SK-N-SH treated with all-trans-retinoic acid at 6 μM for 48 hours (cell line): ENCODE measurements around the gene CD3G.

ENCODE experiments used
- ATAC-seq: fragments of 200-7000 bp; cut with Tn5 transposase; 3 replicates; pipeline ENCODE4 v1.9.1; 2020; ENCODE audit warnings: mild to moderate bottlenecking, moderate library complexity
- CREB5 ChIP-seq: fragments of 250-450 bp; sonication (Bioruptor Pico); IDR thresholded peaks from 2 replicates; pipeline ENCODE4 v1.5.1; 2020; ENCODE audit warnings: low read depth, mild to moderate bottlenecking, moderate library complexity
- CSDC2 ChIP-seq: fragments of 250-450 bp; sonication (Bioruptor Pico); IDR thresholded peaks from 2 replicates; pipeline ENCODE4 v1.5.0; 2020; ENCODE audit warnings: mild to moderate bottlenecking, moderate library complexity
- CSRNP3 ChIP-seq: fragments of 250-450 bp; sonication (Bioruptor Pico); IDR thresholded peaks from 2 replicates; pipeline ENCODE4 v1.5.1; 2021; ENCODE audit warnings: mild to moderate bottlenecking, moderate library complexity
- GLIS3 ChIP-seq: fragments of 250-450 bp; sonication (Bioruptor Pico); IDR thresholded peaks from 2 replicates; pipeline ENCODE4 v1.5.0; 2020; ENCODE audit warnings: mild to moderate bottlenecking, moderate library complexity
- ISL1 ChIP-seq: fragments of 250-450 bp; sonication (Bioruptor Pico); IDR thresholded peaks from 2 replicates; pipeline ENCODE4 v2.1.2; 2022; ENCODE audit warnings: mild to moderate bottlenecking, moderate library complexity
- OSR1 ChIP-seq: fragments of 250-450 bp; sonication (Bioruptor Pico); IDR thresholded peaks from 2 replicates; pipeline ENCODE4 v1.8.0; 2022; ENCODE audit warnings: moderate library complexity, mild to moderate bottlenecking, inconsistent platforms
- PPARA ChIP-seq: fragments of 250-450 bp; sonication (Bioruptor Pico); IDR thresholded peaks from 2 replicates; pipeline ENCODE4 v1.5.0; 2020; ENCODE audit warnings: mild to moderate bottlenecking, borderline replicate concordance
- SNAI2 ChIP-seq: fragments of 250-450 bp; sonication (Bioruptor Pico); IDR thresholded peaks from 2 replicates; pipeline ENCODE4 v1.5.0; 2020; ENCODE audit warnings: mild to moderate bottlenecking, moderate library complexity
- TCF4 ChIP-seq: fragments of 250-450 bp; sonication (Bioruptor Pico); IDR thresholded peaks from 2 replicates; pipeline ENCODE4 v1.8.0; 2021; ENCODE audit warnings: mild to moderate bottlenecking, moderate library complexity, borderline replicate concordance
- TOX ChIP-seq: fragments of 250-450 bp; sonication (Bioruptor Pico); IDR thresholded peaks from 2 replicates; pipeline ENCODE4 v1.8.0; 2021; ENCODE audit warnings: mild to moderate bottlenecking, moderate library complexity, borderline replicate concordance
- ZC3H10 ChIP-seq: fragments of 250-450 bp; sonication (Bioruptor Pico); IDR thresholded peaks from 2 replicates; pipeline ENCODE4 v1.5.1; 2021; ENCODE audit warnings: mild to moderate bottlenecking, moderate library complexity
- ZFP3 ChIP-seq: fragments of 250-450 bp; sonication (Bioruptor Pico); IDR thresholded peaks from 2 replicates; pipeline ENCODE4 v1.5.0; 2020; ENCODE audit warnings: mild to moderate bottlenecking, moderate library complexity
- ZFP30 ChIP-seq: fragments of 450-650 bp; formaldehyde crosslinking; IDR thresholded peaks from 2 replicates; pipeline ENCODE4 v1.5.0; 2022; ENCODE audit warnings: mild to moderate bottlenecking, moderate library complexity
- ZNF70 ChIP-seq: fragments of 450-650 bp; formaldehyde crosslinking; IDR thresholded peaks from 2 replicates; pipeline ENCODE4 v1.5.0; 2020; ENCODE audit warnings: mild to moderate bottlenecking, moderate library complexity
- ZNF8 ChIP-seq: fragments of 450-650 bp; formaldehyde crosslinking; IDR thresholded peaks from 2 replicates; pipeline ENCODE4 v1.5.0; 2020; ENCODE audit warnings: mild to moderate bottlenecking, moderate library complexity
- TF ChIP-seq, protein P1 (sequence below): fragments of 250-450 bp; sonication (Bioruptor Pico); IDR thresholded peaks from 2 replicates; pipeline ENCODE4 v1.5.0; 2020; ENCODE audit warnings: mild to moderate bottlenecking, moderate library complexity
- TF ChIP-seq, protein P2 (sequence below): fragments of 250-450 bp; sonication (Bioruptor Pico); IDR thresholded peaks from 2 replicates; pipeline ENCODE4 v1.8.0; 2020; ENCODE audit warnings: mild to moderate bottlenecking, moderate library complexity, borderline replicate concordance

The CD3G gene

GRCh38 chr11:118325283-118325682, 18.9 kb upstream of the CD3G start:
- TF ChIP-seq, protein P1, sequence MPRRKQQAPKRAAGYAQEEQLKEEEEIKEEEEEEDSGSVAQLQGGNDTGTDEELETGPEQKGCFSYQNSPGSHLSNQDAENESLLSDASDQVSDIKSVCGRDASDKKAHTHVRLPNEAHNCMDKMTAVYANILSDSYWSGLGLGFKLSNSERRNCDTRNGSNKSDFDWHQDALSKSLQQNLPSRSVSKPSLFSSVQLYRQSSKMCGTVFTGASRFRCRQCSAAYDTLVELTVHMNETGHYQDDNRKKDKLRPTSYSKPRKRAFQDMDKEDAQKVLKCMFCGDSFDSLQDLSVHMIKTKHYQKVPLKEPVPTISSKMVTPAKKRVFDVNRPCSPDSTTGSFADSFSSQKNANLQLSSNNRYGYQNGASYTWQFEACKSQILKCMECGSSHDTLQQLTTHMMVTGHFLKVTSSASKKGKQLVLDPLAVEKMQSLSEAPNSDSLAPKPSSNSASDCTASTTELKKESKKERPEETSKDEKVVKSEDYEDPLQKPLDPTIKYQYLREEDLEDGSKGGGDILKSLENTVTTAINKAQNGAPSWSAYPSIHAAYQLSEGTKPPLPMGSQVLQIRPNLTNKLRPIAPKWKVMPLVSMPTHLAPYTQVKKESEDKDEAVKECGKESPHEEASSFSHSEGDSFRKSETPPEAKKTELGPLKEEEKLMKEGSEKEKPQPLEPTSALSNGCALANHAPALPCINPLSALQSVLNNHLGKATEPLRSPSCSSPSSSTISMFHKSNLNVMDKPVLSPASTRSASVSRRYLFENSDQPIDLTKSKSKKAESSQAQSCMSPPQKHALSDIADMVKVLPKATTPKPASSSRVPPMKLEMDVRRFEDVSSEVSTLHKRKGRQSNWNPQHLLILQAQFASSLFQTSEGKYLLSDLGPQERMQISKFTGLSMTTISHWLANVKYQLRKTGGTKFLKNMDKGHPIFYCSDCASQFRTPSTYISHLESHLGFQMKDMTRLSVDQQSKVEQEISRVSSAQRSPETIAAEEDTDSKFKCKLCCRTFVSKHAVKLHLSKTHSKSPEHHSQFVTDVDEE (CRISPR knock-in tag) = no peak
- TF ChIP-seq OSR1 (CRISPR knock-in tag) (no peak), ZNF8 (CRISPR knock-in tag) (no peak), SNAI2 (CRISPR knock-in tag) (no peak), TOX (CRISPR knock-in tag) (no peak), ISL1 (CRISPR knock-in tag) (no peak), PPARA (no peak), TCF4 (CRISPR knock-in tag) (no peak), ZNF70 (CRISPR knock-in tag) (no peak)
- TF ChIP-seq, protein P2, sequence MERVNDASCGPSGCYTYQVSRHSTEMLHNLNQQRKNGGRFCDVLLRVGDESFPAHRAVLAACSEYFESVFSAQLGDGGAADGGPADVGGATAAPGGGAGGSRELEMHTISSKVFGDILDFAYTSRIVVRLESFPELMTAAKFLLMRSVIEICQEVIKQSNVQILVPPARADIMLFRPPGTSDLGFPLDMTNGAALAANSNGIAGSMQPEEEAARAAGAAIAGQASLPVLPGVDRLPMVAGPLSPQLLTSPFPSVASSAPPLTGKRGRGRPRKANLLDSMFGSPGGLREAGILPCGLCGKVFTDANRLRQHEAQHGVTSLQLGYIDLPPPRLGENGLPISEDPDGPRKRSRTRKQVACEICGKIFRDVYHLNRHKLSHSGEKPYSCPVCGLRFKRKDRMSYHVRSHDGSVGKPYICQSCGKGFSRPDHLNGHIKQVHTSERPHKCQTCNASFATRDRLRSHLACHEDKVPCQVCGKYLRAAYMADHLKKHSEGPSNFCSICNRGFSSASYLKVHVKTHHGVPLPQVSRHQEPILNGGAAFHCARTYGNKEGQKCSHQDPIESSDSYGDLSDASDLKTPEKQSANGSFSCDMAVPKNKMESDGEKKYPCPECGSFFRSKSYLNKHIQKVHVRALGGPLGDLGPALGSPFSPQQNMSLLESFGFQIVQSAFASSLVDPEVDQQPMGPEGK = no peak
- TF ChIP-seq, all 23 proteins: peak for 0

DNA sequence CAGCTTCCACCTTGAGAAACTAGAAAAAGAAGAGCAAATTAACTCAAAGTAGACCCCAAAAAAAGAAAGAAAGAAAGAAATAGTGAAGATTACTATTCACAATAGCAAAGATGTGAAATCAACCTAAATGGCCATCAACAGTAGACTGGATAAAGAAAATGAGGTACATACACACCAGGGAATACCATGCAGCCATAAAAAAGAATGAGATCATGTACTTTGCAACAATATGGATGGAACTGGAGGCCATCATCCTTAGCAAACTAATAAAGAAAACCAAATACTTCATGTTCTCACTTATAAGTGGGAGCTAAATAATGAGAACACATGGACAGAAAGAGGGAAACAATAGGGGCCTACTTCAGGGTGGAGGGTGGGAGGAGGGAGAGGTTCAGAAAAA, 15.4 kb upstream of the CD3G start:
- TF ChIP-seq SNAI2 (CRISPR knock-in tag) (no peak), CREB5 (CRISPR knock-in tag) (no peak), ZC3H10 (CRISPR knock-in tag) (no peak), OSR1 (CRISPR knock-in tag) (no peak), ISL1 (CRISPR knock-in tag) (no peak)
- ATAC-seq = no peak

More at GRCh38 chr11:118325283-118325682, 18.9 kb upstream of the CD3G start:
- ATAC-seq = no peak

- TF ChIP-seq ZFP3 (CRISPR knock-in tag) (no peak), SNAI2 (CRISPR knock-in tag) (no peak), GLIS3 (CRISPR knock-in tag) (no peak), CSRNP3 (no peak), TOX (CRISPR knock-in tag) (no peak), CSDC2 (CRISPR knock-in tag) (no peak), CREB5 (CRISPR knock-in tag) (no peak), PPARA (no peak), ZFP30 (CRISPR knock-in tag) (no peak)
- TF ChIP-seq, protein P1 (CRISPR knock-in tag) = no peak
- no peak for ATAC-seq
These were observed 9.4 kb upstream of the CD3G start for GRCh38 chr11:118334745-118335144.
